Middle frontal gyrus (tissue), 1 donor: Measurements from ENCODE around the gene MAPKAP1.
"Not testable (repeated sequence)": the region's sequence is repeated elsewhere in the genome, so short reads cannot be mapped to it uniquely, and the experiment has no call there.

Experiments
- DNase-seq: peaks from one replicate; pipeline ENCODE4 v3.0.0-alpha.2; 2015; ENCODE audit warnings: low spot score; ENCODE audit errors: extremely low spot score

Gene MAPKAP1

DNA sequence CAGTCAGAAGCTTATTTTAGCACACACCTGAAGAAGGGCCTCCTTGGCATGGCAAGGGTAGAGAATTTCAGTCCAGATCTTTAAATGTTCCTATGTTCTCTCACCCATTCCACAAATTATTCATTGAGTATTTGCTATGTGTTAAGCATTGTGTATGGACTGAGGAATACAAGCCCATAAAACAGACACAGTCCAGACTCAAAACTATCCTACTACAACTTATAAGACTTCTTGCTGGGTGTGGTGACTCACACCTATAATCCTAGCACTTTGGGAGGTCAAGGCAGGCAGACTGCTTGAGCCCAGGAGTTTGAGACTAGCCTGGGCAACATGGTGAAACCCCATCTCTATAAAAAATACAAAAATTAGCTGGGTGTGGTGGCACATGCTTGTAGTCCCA is 141.0 kb downstream of the MAPKAP1 start:
- DNase-seq, result not testable (repeated sequence)

DNA sequence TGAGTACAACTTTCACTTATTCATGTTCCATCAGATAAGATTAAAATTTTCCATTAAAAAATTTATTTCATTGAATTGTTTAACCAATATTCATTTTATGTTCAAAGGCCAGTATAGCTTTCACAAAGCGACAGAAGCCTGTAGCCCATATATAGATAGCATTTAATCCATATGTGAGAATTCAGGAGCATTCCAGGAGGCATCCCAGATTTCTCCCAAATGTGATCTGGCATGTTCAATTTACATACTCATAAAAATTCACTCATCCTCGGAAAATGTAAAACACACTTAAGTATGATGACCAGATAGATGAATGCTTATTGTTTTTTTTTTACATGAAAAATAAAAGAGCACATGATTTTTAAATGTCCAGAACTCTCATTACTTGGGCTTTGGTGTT is 141.9 kb downstream of the MAPKAP1 start:
- no peak for DNase-seq

DNA sequence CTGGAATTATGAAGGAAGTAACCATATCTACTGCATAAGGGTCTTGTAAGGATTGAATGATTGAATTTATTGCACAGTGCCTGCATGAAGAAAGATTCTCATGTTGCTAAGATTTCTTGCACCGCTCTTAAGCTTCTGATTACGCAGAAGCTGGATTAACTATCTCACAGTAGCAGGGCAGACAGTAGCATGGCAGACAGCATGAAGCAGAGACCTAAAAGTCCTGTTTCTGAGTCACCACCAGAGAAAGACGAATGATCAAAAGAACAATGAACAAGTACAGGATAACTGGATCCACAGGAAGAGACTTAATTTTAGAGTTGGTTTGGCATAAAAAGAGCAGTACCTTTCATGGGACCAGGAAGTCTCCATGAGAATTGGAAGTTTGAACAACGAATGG is 142.4 kb downstream of the MAPKAP1 start:
- DNase-seq, result no peak

DNA sequence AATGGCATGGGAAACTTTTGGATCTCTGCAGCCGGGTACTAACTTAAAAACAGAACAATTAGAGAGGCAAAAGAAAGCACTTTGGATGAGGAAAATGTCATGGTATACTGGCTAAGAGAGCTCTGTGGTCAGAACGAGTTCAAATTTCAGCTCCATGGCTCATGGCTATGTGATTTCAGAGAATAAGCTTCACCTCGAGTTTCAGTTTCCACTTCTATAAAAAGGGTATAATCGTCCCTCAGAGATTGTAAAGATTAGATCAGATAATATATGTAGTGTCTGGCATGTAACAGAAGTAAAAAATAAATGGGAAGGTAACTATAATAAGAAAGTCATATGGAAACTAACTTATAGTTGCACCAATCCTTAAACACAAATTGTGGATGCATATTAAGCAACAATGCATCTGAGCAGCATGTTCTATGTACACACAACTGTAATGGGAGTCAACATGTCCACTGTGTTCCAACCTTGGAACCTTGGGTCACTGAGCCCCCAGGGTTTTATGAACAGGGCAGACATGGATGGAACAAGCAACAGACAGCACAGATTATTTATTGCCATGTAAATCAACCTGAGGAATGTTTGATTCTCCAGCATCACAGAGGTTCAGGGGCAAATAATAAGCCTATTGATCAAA is 145.4 kb downstream of the MAPKAP1 start:
- DNase-seq, result no peak

DNA sequence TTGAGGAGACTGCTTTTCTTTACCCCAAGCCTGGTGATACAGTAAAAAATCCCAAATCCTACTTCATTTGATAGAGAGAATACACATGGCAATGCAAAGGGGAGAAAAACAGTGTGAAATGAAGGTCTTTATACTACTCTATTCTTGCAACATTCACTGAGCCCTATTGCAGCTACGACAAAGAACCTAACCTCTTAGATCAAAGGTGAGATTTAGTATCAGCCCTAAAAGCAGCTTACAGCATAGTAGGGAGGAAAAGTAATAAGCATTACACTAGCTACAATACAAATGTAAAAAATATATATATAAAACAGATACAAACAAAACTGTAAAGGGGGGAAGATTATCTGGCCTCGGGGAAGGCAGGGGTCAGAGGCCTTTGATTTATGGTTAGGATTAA is 147.1 kb downstream of the MAPKAP1 start:
- DNase-seq, result no peak

DNA sequence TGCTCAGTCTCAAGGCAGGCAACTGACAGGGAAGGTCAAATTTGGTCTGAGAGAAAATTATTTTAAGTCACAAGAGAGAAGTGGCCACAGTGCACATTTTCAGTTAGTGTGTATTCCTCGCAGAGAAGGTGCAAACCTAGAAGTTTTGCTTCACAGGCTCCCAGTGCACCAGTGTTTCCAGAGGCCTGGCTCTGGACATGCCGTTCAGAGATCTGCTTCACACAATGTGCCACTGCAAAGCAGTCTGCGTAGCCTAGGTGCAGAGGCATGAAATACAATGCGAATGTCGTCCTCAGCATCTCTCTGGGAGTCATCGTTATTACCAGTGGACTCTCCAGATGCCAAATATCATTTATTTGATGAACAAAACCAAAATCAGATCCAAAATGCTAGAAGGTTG is 147.8 kb downstream of the MAPKAP1 start:
- DNase-seq, result no peak

DNA sequence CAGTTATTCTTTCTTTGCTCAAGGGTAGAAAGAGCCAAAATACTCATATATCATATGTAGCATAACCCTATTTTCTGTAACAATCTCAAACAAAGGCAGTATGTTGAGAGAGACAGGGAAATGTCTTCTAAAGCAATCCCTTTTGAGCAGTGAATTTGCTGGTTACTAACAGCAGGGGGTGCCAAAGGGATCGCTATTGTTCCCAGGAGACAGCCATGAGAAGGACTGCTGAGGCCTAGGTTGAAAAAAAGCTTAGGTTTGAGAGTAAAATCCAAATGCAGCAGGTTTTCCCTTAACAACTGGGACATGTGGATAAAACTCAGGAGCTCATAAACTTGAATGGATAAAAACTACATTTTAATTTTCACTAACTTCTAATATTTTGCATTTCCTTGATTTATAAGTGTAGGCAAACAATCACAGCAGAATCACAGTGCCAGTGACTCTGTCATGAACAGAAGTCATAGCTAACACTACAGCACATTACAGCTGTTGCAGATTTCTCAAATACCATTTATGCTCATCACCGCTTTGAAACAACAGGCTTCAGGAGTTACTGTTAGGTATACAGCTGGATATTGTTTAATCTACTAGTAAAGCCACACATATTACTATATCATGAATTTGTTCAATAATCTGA is 148.4 kb downstream of the MAPKAP1 start:
- no peak for DNase-seq

DNA sequence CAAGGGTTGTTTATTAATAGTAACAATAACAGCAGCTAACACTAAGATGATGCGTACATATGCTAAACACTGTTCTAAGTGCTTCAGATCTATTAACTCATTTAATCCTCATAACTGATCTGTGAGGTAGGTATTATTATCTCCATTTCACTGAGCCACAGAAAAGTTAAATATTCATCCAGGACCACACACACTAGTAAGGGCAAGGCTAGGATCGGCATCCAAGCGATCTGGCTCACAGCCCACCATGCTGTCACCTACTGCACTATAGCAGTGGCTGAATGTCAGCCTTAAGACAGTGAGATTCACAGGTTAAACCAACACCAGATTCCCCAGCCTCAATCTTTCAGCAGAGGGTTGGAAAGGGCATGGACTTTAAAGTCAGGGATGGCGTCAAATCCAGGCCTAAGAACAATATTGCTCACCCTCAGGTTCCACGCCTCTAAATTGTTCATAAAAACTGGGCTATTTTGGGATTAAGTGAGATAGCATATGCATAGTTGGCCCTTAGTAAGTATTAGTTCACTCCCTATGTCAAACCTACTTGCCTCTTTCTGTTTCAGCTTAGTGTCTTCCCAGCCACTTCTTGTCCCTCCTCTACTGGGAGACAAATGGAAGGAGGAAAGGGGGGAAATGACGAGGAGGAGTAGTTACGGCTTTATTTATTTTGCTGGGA is 150.8 kb downstream of the MAPKAP1 start:
- DNase-seq, result no peak

DNA sequence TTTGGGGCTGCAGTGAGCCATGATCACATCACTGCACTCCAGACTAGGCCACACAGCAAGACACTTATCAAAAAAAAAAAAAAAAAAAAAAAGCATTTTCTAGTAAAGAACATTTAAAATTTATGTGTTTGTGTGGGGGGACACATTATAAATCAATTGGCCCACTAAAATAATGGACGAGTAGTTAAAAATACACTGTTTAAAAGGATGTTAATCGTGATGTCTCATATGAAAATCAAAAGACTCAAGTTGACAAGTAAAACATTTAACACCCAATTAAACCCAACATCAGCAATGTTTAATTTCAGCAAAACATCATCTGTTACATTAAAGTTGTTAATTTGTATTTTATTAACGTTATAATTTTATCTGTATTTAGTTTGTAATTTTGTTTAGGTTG is 152.3 kb downstream of the MAPKAP1 start:
- no peak for DNase-seq

DNA sequence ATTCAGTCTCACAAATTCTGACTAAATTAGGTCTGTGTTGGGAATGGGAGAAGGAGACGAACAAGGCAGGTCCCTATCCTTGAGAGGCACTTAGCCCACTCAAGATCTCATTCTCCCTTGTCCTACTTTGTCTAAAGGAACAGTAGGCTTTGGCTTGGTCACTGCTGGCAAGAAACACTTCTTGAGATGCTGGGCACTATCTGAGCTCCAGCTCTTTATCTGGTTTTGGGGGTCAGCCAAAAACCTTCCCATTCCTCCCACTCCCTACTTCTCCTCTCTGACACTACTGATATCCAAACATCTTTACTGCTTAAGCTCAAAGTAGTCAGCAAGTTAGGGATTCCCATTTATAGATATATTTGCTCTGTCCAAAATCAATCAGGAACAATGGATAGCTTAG is 155.2 kb downstream of the MAPKAP1 start:
- DNase-seq, result no peak

DNA sequence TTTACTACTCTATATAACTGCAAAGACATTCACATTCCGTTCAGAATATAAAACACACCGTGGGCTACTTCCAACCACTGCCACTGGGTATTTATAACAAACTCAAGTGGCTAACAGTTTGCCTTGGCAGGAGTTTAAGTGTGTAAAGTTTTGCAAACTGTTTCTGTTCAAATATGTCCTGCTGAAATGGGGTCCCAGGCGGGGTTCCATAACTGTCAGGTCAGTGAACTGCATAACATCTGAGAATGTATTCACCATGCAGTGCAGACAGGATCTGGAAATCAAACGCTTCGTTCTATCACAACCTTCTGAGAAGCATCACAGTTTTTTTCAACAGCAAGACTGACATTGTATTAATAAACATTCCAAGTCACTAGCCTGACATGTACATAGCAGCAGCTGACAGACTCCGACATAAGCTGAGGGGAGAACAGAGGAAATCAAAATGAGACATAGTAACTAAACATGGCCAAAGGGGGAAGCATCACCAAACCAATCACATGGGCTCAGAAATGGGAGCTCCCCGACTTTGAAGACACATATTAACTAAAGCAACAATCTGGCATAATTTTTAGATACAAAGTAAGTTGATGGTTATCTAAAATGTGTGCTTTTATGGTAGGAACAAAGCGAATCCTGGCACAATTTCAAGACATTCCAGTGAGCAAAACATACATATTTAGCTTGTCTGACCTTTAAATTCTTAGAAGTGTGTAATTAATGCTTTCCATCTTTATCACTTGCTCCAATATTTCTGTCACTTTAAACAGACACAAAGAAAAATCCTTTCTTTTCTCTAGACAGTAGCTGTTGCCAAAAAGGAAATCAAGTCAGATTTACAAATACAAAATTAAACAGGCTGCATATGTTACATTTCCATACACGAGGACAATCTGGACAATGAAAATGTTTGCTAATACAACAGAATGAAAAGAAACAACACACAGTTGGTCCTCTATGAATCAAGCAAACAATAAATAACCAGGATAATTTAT is 156.8 kb downstream of the MAPKAP1 start:
- no peak for DNase-seq

DNA sequence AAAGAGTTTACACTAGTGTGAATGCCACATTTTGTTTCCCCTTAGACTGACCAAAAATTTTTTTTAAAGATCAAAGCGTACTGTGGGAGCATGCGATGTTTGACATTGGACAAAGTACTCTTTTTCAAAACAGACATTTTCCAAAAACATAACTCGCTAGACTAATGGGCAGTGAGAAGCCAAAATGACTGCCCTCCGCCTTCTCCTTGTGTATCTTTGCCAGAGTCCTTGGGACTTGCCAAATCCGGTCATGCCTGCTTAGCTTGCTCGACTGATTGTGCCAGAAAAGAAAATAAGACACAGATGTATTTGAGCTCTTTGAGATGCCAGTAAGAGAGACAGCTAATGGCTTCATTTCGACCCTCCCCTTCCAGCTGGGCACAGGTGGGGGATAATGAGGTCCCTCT is 157.5 kb downstream of the MAPKAP1 start:
- no peak for DNase-seq

DNA sequence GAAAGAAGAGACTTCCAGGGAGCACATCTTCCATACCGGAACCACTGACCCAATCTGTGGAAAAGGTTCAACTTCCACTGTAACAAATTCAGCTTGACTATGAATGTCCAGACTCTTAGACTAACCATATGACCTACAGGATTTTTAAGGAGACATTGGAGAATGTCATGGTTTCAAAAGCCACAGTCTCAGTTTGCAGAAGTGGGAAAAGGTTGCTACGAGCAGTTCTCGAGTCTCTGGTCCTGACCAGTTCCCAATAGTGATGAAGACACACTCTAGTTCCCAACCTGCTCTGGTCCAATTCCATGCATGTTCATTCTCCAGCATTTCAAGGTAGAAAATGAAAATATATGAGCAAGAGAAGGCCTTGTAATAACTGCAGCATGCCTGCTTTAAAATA is 158.0 kb downstream of the MAPKAP1 start:
- DNase-seq, result no peak

DNA sequence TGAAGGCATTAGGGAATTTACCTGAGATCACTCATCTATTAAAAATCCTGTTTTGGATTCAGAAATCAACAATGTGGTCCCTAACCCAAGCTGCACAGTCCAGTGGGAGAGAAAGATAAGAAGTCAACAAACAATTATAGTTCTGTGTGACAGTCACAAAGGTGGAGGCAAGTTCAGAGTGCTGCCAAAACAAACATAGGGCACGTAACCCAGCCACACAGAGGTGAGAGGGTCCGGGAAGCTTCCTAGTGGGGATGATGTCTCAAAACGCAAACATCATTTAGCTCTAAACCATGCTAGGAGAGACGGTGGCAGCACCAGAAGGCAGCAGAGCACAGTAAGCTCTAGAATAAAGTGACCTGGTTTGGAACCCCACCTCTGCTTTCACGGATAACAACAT is 158.9 kb downstream of the MAPKAP1 start:
- DNase-seq, result no peak

DNA sequence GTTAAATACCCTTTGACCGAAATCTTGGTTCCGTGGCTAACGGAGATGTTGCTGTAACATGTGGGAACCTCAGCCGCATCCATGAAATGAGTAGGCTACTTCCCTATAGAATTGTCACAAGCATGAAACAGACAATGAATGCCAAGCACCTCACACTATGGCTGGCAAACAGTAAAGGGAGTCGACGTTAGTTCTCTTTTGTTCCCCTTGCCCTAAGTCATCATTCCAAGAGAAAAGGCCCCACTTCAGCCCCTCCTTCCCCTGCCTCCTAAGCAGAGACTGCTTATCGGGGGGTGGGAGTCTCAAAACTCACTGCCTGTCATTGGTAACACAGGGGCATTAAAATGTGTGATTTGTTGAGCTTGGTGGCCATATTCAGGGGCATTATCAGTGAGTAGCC is 159.6 kb downstream of the MAPKAP1 start:
- no peak for DNase-seq

DNA sequence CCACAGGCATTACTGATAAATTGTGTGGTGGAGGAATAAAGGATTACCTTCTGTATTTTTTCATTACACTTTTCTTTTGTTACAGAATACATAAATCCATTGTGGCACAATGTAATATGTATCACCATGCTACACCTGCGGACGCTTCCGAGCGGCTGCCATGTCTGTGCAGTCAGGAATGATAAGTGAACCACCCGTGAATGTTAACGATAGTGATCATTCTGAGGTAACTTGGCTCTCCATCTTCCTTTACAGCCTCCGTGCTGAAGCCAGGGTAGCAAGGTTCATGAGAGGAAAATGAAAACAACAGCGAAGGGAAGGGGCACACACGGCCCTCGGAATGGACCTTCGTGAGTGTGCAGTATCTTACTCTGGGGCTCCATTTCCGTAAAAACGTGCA is 161.2 kb downstream of the MAPKAP1 start:
- DNase-seq, result no peak

DNA sequence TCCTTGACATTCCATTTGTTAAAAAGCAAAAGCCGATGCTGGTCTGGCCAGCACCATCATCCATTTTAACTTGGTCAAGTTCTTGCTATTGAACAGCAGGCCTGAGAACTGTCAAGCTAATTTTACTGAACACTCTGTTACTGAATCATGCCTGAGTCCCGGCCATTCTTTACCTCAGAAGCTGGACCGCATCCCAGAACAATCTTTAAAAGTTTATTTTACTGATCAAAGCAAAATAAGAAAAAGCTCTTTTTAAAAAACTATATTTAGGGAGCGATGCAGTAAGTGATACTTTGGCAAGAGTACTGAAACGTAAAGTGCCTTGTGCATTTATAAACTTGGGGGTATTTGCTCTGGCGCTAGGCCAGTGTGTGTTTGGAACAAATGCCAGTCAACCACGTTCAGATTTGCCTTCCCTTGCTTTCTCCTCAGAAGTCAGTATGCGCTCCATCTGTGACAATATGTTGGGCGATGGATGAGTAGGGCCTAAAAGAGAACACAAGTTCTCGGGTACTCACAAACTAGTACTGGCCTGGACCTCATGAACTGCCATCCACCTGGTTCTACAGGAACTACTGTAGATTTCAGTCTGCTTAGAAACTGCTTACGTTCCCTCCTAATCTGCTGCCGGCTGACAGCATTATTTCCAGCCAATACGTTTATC is 161.9 kb downstream of the MAPKAP1 start:
- peak; percentile 50 for DNase-seq

DNA sequence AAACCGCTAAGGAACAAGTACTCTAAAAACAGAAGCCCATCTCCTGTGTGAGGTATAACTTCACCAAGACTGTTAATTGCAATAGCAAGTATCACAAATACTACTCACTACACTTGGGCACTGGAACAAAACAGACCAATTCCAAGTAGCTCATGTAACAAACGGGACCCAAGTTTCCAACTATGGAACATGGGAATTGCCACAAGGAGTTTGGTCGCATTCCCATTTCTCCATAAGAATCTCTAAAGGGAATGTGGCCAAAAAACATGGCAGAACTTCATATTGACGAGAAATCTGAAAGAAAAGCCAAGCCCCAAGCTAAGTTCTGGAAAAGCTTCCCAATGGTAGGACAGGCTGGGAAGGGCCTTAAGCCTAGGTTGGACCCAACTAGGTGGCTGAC is 162.5 kb downstream of the MAPKAP1 start:
- DNase-seq, result no peak

DNA sequence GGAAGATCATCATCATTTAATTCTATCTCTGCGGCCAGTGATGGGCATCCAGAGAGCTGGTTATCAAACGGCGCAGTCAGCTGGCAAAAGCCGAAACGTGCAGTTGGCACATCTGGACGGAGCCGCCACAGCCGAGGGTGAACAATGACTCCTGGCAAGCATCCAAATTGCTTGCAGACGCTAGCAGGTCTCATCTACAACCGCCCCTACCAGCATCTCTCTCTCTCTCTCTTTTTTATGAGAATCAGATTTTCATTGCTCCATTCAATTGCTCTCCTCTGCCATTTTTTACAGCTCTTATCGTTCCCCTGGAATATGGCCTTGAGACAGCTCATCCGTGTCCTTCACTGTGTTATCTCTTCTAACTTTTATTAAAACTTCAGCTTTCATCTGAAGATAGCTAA is 165.2 kb downstream of the MAPKAP1 start:
- no peak for DNase-seq

DNA sequence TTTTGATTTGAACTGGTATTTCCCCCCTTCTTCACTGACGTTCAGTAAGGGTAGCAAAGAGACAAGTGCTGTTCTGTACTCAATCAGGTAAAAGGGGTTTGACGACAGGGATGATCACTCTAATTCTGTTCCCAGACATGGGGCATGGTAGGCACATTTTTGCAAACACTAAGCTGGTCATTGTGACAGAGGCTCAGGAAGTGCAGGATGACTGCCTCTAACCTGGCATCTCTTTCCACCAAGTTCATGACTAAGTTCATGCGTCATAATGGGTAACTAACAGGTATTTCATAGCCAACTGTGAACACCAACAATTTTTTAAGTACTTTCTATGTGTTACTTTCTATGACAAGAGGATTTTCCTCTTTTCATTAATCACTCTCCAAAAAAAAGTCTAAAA is 166.5 kb downstream of the MAPKAP1 start:
- no peak for DNase-seq

DNA sequence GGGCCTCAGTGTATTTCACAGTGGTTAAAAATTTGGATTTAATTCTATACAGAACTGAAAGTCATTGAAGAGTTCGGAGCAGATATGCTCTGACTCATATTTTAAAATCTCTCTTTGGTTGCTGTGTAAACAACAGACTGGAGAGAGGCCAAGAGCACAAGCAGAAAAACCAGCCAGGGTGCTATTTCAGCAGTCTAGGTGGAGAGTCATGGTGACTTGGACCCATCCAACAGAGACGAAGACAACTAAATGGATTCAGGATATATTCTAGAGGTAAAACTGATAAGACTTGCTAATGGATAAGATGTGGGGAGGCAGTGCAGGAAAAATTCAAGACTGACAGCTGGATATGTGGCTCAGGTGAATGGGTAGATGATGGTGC is 168.9 kb downstream of the MAPKAP1 start:
- DNase-seq, result no peak
